Smooth muscle cell (in vitro differentiated cells): Measurements from ENCODE around the gene EGR2. TPM values are rescaled to one million over a fixed set of nuclear protein-coding genes. Genes with fewer than 3 reads are reported as not detected.

Experiments
- DNase-seq: peaks from one replicate; lab custom pipeline; 2025; ENCODE audit not compliant: unreplicated experiment; lab: John Stamatoyannopoulos, UW
- H2AFZ ChIP-seq: fragments of 200-600 bp; sonication (generic); 2 replicates; pipeline ENCODE4 v1.6.0; 2016; ENCODE audit warnings: antibody characterized with exemption, low read depth, mild to moderate bottlenecking
- H3F3A ChIP-seq: fragments of 200-600 bp; sonication (generic); 2 replicates; pipeline ENCODE4 v1.6.0; 2017; ENCODE audit warnings: antibody characterized with exemption, low read depth
- H3K27ac ChIP-seq: fragments of 200-600 bp; sonication (generic); 2 replicates; pipeline ENCODE4 v1.5.1; 2016; ENCODE audit warnings: low read depth, mild to moderate bottlenecking
- H3K27me3 ChIP-seq: fragments of 200-600 bp; sonication (generic); 2 replicates; pipeline ENCODE4 v1.6.1; 2016; ENCODE audit warnings: low read depth, mild to moderate bottlenecking
- H3K36me3 ChIP-seq: fragments of 200-600 bp; sonication (generic); 2 replicates; pipeline ENCODE4 v1.5.1; 2016; ENCODE audit warnings: low read depth
- H3K4me1 ChIP-seq: fragments of 200-600 bp; sonication (generic); 2 replicates; pipeline ENCODE4 v1.5.1; 2016; ENCODE audit warnings: low read depth
- H3K4me2 ChIP-seq: fragments of 200-600 bp; sonication (generic); 2 replicates; pipeline ENCODE4 v1.6.0; 2016; ENCODE audit warnings: mild to moderate bottlenecking
- H3K4me3 ChIP-seq: fragments of 200-600 bp; sonication (generic); 2 replicates; pipeline ENCODE4 v1.5.1; 2016; ENCODE audit warnings: mild to moderate bottlenecking
- H3K79me2 ChIP-seq: fragments of 200-600 bp; sonication (generic); 2 replicates; pipeline ENCODE4 v1.6.0; 2016; ENCODE audit warnings: low read depth, mild to moderate bottlenecking
- H3K9ac ChIP-seq: fragments of 200-600 bp; sonication (generic); 2 replicates; pipeline ENCODE4 v1.6.0; 2016; ENCODE audit warnings: low read depth
- H3K9me3 ChIP-seq: fragments of 200-600 bp; sonication (generic); replicated peaks from 2 replicates; pipeline ENCODE4 v1.5.1; 2016; ENCODE audit warnings: low read depth
- H4K20me1 ChIP-seq: fragments of 200-600 bp; sonication (generic); 2 replicates; pipeline ENCODE4 v1.6.0; 2016; ENCODE audit warnings: low read depth
- WGBS: methylation state at CpG from one replicate; pipeline ENCODE4 v1.1.7; 2016; ENCODE audit warnings: low lambda C conversion rate; 5-methylcytosine and 5-hydroxymethylcytosine counted together
- polyA plus RNA-seq: library from polyadenylated mRNA; unstranded; fragments of >200 nt; fragmentation: Nextera tagmentation; extraction: Ambion mirVana; gene quantifications from 2 replicates; pipeline ENCODE4 v1.2.1, GENCODE V29; 2016
- total RNA-seq: library from RNA; depleted of rRNA; stranded (reverse); fragments of >200 nt; gene quantifications from 2 replicates; pipeline ENCODE4 v1.2.3, GENCODE V29; 2014
- TF ChIP-seq, protein P1 (sequence below): fragments of 200-600 bp; sonication (generic); IDR thresholded peaks from 2 replicates; pipeline ENCODE4 v1.5.1; 2017; ENCODE audit warnings: borderline replicate concordance, mild to moderate bottlenecking, antibody characterized with exemption; ENCODE audit not compliant: insufficient read depth, poor library complexity, severe bottlenecking

EGR2 gene
- total and polyA plus RNA-seq, 2 experiments from 2014 or later: 209 to 433 TPM

DNA sequence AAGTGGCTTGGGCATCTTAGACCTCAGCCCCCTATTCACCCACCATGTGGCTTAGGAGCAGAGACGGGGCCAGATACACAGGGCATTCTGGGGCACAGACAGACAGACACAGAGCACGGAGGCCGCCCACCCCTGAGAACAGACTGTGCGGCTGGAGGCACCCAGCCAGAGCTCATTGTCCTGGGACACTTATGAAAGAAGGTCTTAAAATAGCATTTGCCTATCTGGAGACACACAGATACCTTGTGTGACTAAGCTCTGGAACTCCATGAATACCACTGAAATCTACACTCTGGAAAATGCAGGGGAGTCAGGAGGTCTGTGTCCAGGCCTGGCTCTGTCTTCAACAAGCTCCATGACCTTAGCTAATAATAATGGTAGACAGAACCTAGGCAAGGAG is 53.0 kb downstream of the EGR2 start:
- 33% methylated on average over 4 of the region's 4 CpGs for WGBS
- no peak for DNase-seq
- TF ChIP-seq, protein P1, sequence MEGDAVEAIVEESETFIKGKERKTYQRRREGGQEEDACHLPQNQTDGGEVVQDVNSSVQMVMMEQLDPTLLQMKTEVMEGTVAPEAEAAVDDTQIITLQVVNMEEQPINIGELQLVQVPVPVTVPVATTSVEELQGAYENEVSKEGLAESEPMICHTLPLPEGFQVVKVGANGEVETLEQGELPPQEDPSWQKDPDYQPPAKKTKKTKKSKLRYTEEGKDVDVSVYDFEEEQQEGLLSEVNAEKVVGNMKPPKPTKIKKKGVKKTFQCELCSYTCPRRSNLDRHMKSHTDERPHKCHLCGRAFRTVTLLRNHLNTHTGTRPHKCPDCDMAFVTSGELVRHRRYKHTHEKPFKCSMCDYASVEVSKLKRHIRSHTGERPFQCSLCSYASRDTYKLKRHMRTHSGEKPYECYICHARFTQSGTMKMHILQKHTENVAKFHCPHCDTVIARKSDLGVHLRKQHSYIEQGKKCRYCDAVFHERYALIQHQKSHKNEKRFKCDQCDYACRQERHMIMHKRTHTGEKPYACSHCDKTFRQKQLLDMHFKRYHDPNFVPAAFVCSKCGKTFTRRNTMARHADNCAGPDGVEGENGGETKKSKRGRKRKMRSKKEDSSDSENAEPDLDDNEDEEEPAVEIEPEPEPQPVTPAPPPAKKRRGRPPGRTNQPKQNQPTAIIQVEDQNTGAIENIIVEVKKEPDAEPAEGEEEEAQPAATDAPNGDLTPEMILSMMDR: no peak

More for the DNA sequence above, 53.0 kb downstream of the EGR2 start:
- Histone ChIP-seq H3K9ac (no peak overlapping the region), H3K27ac (peak overlapping the region; percentile 57), H3K27me3 (no peaks in the 10 kb centered on the region), H3K79me2 (no peaks in the 10 kb centered on the region), H3K9me3 (no peaks in the 10 kb centered on the region), H3K4me2 (peak overlapping the region; percentile 41), H3F3A (no peaks in the 10 kb centered on the region), H4K20me1 (no peaks in the 10 kb centered on the region), H3K36me3 (no peaks in the 10 kb centered on the region), H3K4me1 (no peaks in the 10 kb centered on the region), H3K4me3 (no peak overlapping the region), H2AFZ (no peak overlapping the region)

Other genes with a start within 250 kb of the EGR2 start
- gene ADO, start 11.6 kb downstream of the EGR2 start, total RNA-seq: 29.8 and 32.4 TPM in 2 replicates
- gene ADO, start 11.6 kb downstream of the EGR2 start, polyA plus RNA-seq: 11.6 and 11.9 TPM in 2 replicates